CD14-positive monocyte (primary cell): ENCODE measurements around the gene DMRT1. TPM values are rescaled to one million over a fixed set of nuclear protein-coding genes. Genes with fewer than 3 reads are reported as not detected.

Source experiments
- DNase-seq, 3 donors: peaks; one replicate each; pipeline ENCODE4 v3.0.0-alpha.2; 2011 to 2022
- H2AFZ ChIP-seq: 2 replicates; pipeline ENCODE4 v1.6.0; 2012; ENCODE audit warnings: mild to moderate bottlenecking, low read depth, low read length, inconsistent platforms; ENCODE audit not compliant: insufficient read depth, poor library complexity, severe bottlenecking
- H3K27ac ChIP-seq, 2 donors: 1 replicate in 1 of 2; 2 replicates in 1 of 2; pipeline ENCODE4 v1.5.1; 2012 to 2013; ENCODE audit warnings: low read length in 2 of 2, control low read depth in 1 of 2, inconsistent platforms in 1 of 2, low read depth in 1 of 2, mild to moderate bottlenecking in 1 of 2
- H3K27me3 ChIP-seq, 2 donors: one replicate each; pipeline versions ENCODE4 v1.6.0 to v1.6.1; 2011 to 2013; ENCODE audit warnings: low read length in 2 of 2; ENCODE audit not compliant: control insufficient read depth in 2 of 2, insufficient read depth in 2 of 2
- H3K36me3 ChIP-seq, 2 donors: replicated peaks in 1 of 2; 1 replicate in 1 of 2; 2 replicates in 1 of 2; pipeline versions ENCODE4 v1.5.1 to v1.6.1; 2012 to 2013; ENCODE audit warnings: low read length in 2 of 2, control low read depth in 1 of 2, inconsistent platforms in 1 of 2, mild to moderate bottlenecking in 1 of 2; ENCODE audit not compliant: insufficient read depth in 2 of 2, control insufficient read depth in 1 of 2
- H3K4me1 ChIP-seq, 2 donors: 1 replicate in 1 of 2; 2 replicates in 1 of 2; pipeline versions ENCODE4 v1.5.1 to v1.6.1; 2012 to 2013; ENCODE audit warnings: low read length in 2 of 2, control low read depth in 1 of 2, inconsistent platforms in 1 of 2, mild to moderate bottlenecking in 1 of 2, moderate library complexity in 1 of 2; ENCODE audit not compliant: insufficient read depth in 2 of 2, control insufficient read depth in 1 of 2
- H3K4me2 ChIP-seq: replicated peaks from 2 replicates; pipeline ENCODE3; 2012; ENCODE audit warnings: low read length, moderate library complexity, mild to moderate bottlenecking; ENCODE audit not compliant: poor library complexity, severe bottlenecking; ENCODE audit errors: extremely low read depth
- H3K4me3 ChIP-seq, 3 experiments: fragments of 200-600 bp in 1 of 3; sonication (generic) in 1 of 3; replicated peaks in 1 of 3; 1 replicate in 2 of 3; 2 replicates in 1 of 3; pipeline ENCODE4 v1.5.1; 2011 to 2013; ENCODE audit warnings: low read length in 3 of 3, mild to moderate bottlenecking in 3 of 3, control low read depth in 2 of 3, low read depth in 2 of 3, inconsistent platforms in 1 of 3, moderate library complexity in 1 of 3
- H3K79me2 ChIP-seq: 2 replicates; pipeline ENCODE4 v1.6.0; 2012; ENCODE audit warnings: mild to moderate bottlenecking, control low read depth, inconsistent platforms, low read length, moderate library complexity; ENCODE audit not compliant: insufficient read depth
- H3K9ac ChIP-seq: 2 replicates; pipeline ENCODE4 v1.6.0; 2017; ENCODE audit warnings: low read length, mild to moderate bottlenecking; ENCODE audit not compliant: insufficient read depth, poor library complexity, severe bottlenecking
- H3K9me3 ChIP-seq, 2 donors: replicated peaks in 1 of 2; 1 replicate in 1 of 2; 2 replicates in 1 of 2; pipeline versions ENCODE4 v1.5.1 to v1.6.1; 2012 to 2013; ENCODE audit warnings: low read length in 2 of 2, control low read depth in 1 of 2; ENCODE audit not compliant: control insufficient read depth in 1 of 2, insufficient read depth in 1 of 2
- H4K20me1 ChIP-seq: 2 replicates; pipeline ENCODE4 v1.6.0; 2012; ENCODE audit warnings: mild to moderate bottlenecking, low read length, control low read depth, moderate library complexity; ENCODE audit not compliant: insufficient read depth
- H3K27ac Mint-ChIP-seq, 7 donors: one replicate each; pipeline ENCODE4 v1.8.0; 2020; ENCODE audit warnings: mild to moderate bottlenecking in 7 of 7, mixed read lengths in 7 of 7, moderate library complexity in 6 of 7, inconsistent platforms in 2 of 7
- H3K27me3 Mint-ChIP-seq, 3 donors: one replicate each; pipeline ENCODE4 v1.8.0; 2021 to 2022; ENCODE audit warnings: low read depth in 3 of 3, mild to moderate bottlenecking in 3 of 3, mixed read lengths in 3 of 3, moderate library complexity in 3 of 3, inconsistent platforms in 1 of 3
- H3K36me3 Mint-ChIP-seq, 2 donors: one replicate each; pipeline ENCODE4 v1.8.0; 2020; ENCODE audit warnings: mixed read lengths in 2 of 2, inconsistent platforms in 1 of 2, mild to moderate bottlenecking in 1 of 2
- H3K4me1 Mint-ChIP-seq: one replicate; pipeline ENCODE4 v1.8.0; 2020; ENCODE audit warnings: mild to moderate bottlenecking, mixed read lengths
- H3K4me3 Mint-ChIP-seq, 2 donors: one replicate each; pipeline ENCODE4 v1.8.0; 2020; ENCODE audit warnings: mild to moderate bottlenecking in 2 of 2, mixed read lengths in 2 of 2, moderate library complexity in 1 of 2
- H3K9me3 Mint-ChIP-seq, 7 donors: one replicate each; pipeline ENCODE4 v1.8.0; 2020 to 2022; ENCODE audit warnings: mixed read lengths in 7 of 7, mild to moderate bottlenecking in 6 of 7, moderate library complexity in 6 of 7, inconsistent platforms in 2 of 7
- CTCF ChIP-seq: fragments of 200-600 bp; IDR thresholded peaks from one replicate; pipeline ENCODE4 v1.8.0; 2022; ENCODE audit warnings: antibody characterized with exemption, mild to moderate bottlenecking
- WGBS: methylation state at CpG from one replicate; pipeline ENCODE4 v1.1.5; 2013; ENCODE audit warnings: missing lambda C conversion rate; ENCODE audit not compliant: insufficient coverage; 5-methylcytosine and 5-hydroxymethylcytosine counted together
- intact Hi-C, 2 donors: fragments of 100-400 bp; cut with micrococcal nuclease; formaldehyde crosslinking; loops; one replicate each; pipeline versions ENCODE4 v1.15.0 to v1.15.1; 2023
- polyA plus RNA-seq, 3 donors: library from polyadenylated mRNA; depleted of rRNA in 1 of 3; unstranded in 2 of 3; stranded (reverse) in 1 of 3; fragments of 300-500 nt in 2 of 3; fragments of >200 nt in 1 of 3; fragmentation: Illumina TruSeq in 2 of 3; gene quantifications; 1 replicate in 2 of 3; 2 replicates in 1 of 3; pipeline ENCODE4 v1.2.3, GENCODE V29; 2012 to 2021

Gene DMRT1
- polyA plus RNA-seq, 3 donors: not detected

GRCh38 chr9:893115-893514 lies 51.6 kb downstream of the DMRT1 start:
- intact Hi-C loops: loop anchor here in 1 of 2 donors (2.0 kb wide), 1 partner anchor 116 kb away; no protein-coding TSS in a partner anchor
- no peak overlapping the region for H3K27ac Mint-ChIP-seq
- no peak for TF ChIP-seq CTCF
- H3K4me3 ChIP-seq: no peak overlapping the region
- 100% methylated on average over 3 of the region's 5 CpGs for WGBS
- H3K36me3 Mint-ChIP-seq: no peaks in the 10 kb centered on the region
- no peak overlapping the region for H3K27ac ChIP-seq
- no peak overlapping the region for H3K9ac ChIP-seq
- no peaks in the 10 kb centered on the region for H3K9me3 ChIP-seq
- H4K20me1 ChIP-seq: no peaks in the 10 kb centered on the region
- peaks cover 7 to 12% of the 10 kb centered on the region in 2 donors for H3K4me1 ChIP-seq
- no peaks in the 10 kb centered on the region for H3K27me3 ChIP-seq
- no peaks in the 10 kb centered on the region for H3K9me3 Mint-ChIP-seq
- no peaks in the 10 kb centered on the region for H3K79me2 ChIP-seq
- peaks cover 9% of the 10 kb centered on the region for H3K4me1 Mint-ChIP-seq
- DNase-seq: no peak
- peaks cover 5 to 15% (median 6%) of the 10 kb centered on the region in 3 donors for H3K27me3 Mint-ChIP-seq
- H3K4me2 ChIP-seq: no peak overlapping the region
- H3K36me3 ChIP-seq: no peaks in the 10 kb centered on the region
- H3K4me3 Mint-ChIP-seq: no peak overlapping the region
- no peak overlapping the region for H2AFZ ChIP-seq

GRCh38 chr9:893843-894420 lies 52.4 kb downstream of the DMRT1 start:
- Mint-ChIP-seq H3K9me3 (no peaks in the 10 kb centered on the region), H3K36me3 (no peaks in the 10 kb centered on the region), H3K27ac (no peak overlapping the region), H3K4me1 (peaks cover 17% of the 10 kb centered on the region), H3K27me3 (peaks cover 3 to 9% (median 5%) of the 10 kb centered on the region in 3 donors), H3K4me3 (peak overlapping the region; percentile 2 to 65)
- Histone ChIP-seq H3K27ac (no peak overlapping the region), H3K79me2 (no peaks in the 10 kb centered on the region), H3K36me3 (no peaks in the 10 kb centered on the region), H4K20me1 (no peaks in the 10 kb centered on the region), H3K4me1 (peaks cover 13 to 20% of the 10 kb centered on the region in 2 donors), H3K9ac (no peak overlapping the region), H3K4me3 (peak overlapping the region in 1 of 3 experiments; percentile 31), H3K9me3 (no peaks in the 10 kb centered on the region), H2AFZ (peak overlapping the region; percentile 59), H3K4me2 (peak overlapping the region; percentile 63), H3K27me3 (no peaks in the 10 kb centered on the region)
- 0% methylated on average over 2 of the region's 9 CpGs for WGBS
- TF ChIP-seq CTCF: peak; percentile 96
- intact Hi-C loops: loop anchor here (2.0 kb wide), 1 partner anchor 115 kb away; no protein-coding TSS in a partner anchor
- DNase-seq: peak; percentile 63 to 81 (median 70)
